Parathyroid adenoma (tissue), 2 donors: ENCODE results near the gene TSPAN6.

ENCODE experiments used
- H2AFZ ChIP-seq: fragments of 300-600 bp; sonication (generic); one replicate; pipeline ENCODE4 v1.7.0; 2017; ENCODE audit warnings: antibody characterized with exemption, mild to moderate bottlenecking
- H3K27ac ChIP-seq: fragments of 300-600 bp; sonication (generic); one replicate; pipeline ENCODE4 v1.7.0; 2017
- H3K27me3 ChIP-seq: fragments of 300-600 bp; sonication (generic); one replicate; pipeline ENCODE4 v1.7.0; 2017; ENCODE audit warnings: low read length; ENCODE audit not compliant: control insufficient read depth, insufficient read depth
- H3K36me3 ChIP-seq: fragments of 300-600 bp; sonication (generic); one replicate; pipeline ENCODE4 v1.7.0; 2017; ENCODE audit warnings: low read length; ENCODE audit not compliant: control insufficient read depth, insufficient read depth
- H3K4me1 ChIP-seq: fragments of 300-600 bp; sonication (generic); one replicate; pipeline ENCODE4 v1.7.0; 2017; ENCODE audit warnings: control low read depth
- H3K4me2 ChIP-seq: fragments of 300-600 bp; sonication (generic); one replicate; pipeline ENCODE4 v1.7.0; 2017; ENCODE audit warnings: low read length
- H3K4me3 ChIP-seq: fragments of 300-600 bp; sonication (generic); one replicate; pipeline ENCODE4 v1.7.0; 2017; ENCODE audit warnings: low read depth, low read length
- H3K79me2 ChIP-seq: fragments of 300-600 bp; sonication (generic); one replicate; pipeline ENCODE4 v1.7.0; 2017; ENCODE audit warnings: control low read depth
- H3K9ac ChIP-seq: fragments of 300-600 bp; sonication (generic); one replicate; pipeline ENCODE4 v1.7.0; 2017; ENCODE audit warnings: mild to moderate bottlenecking
- H3K9me3 ChIP-seq: fragments of 300-600 bp; sonication (generic); one replicate; pipeline ENCODE4 v1.7.0; 2017; ENCODE audit warnings: low read length; ENCODE audit not compliant: control insufficient read depth
- CTCF ChIP-seq: fragments of 300-600 bp; sonication (generic); IDR thresholded peaks from one replicate; pipeline ENCODE4 v1.7.0; 2017; ENCODE audit warnings: antibody characterized with exemption, mild to moderate bottlenecking
- donor health status: primary hyperparathyroidism.

The TSPAN6 gene

DNA sequence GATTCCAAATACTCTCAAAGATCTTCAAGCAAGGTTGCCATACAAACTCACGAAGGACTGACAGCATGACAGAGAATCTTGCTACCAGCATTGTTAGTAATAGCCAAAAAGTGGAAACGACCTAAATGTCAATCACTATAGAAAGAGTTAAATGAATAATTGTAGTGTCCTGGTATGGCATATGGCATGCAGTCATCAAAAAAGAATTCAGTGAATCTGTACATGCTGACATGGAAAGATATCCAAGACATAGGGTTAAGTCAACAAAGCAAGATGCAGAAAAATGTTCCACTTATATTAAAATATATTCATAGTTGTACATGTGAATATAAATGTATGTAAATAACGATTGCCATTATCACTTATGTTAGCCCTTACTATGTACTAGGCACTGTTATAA lies 45.0 kb upstream of the TSPAN6 start:
- H3K79me2 ChIP-seq = no peaks in the 10 kb centered on the region
- H3K36me3 ChIP-seq = no peaks in the 10 kb centered on the region
- no peaks in the 10 kb centered on the region for H3K4me1 ChIP-seq
- no peak overlapping the region for H3K4me2 ChIP-seq
- no peak overlapping the region for H3K4me3 ChIP-seq
- H3K9ac ChIP-seq = no peak overlapping the region
- no peaks in the 10 kb centered on the region for H3K9me3 ChIP-seq
- H2AFZ ChIP-seq = no peak overlapping the region
- H3K27ac ChIP-seq = no peak overlapping the region
- TF ChIP-seq CTCF = no peak
- H3K27me3 ChIP-seq = no peaks in the 10 kb centered on the region

DNA sequence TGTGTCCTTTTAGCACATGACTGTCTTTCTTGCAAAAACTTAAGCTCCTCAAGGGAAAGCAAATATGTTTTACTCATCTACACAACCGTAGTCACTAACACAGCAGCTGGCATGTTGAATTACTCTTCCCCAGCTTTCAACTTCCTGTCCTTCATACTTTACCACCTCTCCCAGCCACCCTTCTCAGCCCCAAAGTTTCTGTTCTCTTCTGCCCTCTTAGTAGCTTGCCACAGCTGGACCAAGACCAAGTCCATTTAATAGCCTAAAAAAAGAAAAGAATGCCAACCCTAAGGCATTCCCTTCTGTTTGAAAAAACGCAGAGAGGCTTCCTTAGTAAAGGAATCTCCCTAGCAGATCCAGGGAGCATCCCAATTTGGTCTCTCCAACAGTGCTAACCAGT lies 44.1 kb upstream of the TSPAN6 start:
- Histone ChIP-seq H3K4me3 (no peak overlapping the region), H3K9ac (no peak overlapping the region), H3K4me1 (no peaks in the 10 kb centered on the region), H3K9me3 (no peaks in the 10 kb centered on the region), H3K4me2 (no peak overlapping the region), H3K79me2 (no peaks in the 10 kb centered on the region), H3K36me3 (no peaks in the 10 kb centered on the region), H3K27ac (no peak overlapping the region), H3K27me3 (no peaks in the 10 kb centered on the region), H2AFZ (no peak overlapping the region)
- no peak for TF ChIP-seq CTCF

DNA sequence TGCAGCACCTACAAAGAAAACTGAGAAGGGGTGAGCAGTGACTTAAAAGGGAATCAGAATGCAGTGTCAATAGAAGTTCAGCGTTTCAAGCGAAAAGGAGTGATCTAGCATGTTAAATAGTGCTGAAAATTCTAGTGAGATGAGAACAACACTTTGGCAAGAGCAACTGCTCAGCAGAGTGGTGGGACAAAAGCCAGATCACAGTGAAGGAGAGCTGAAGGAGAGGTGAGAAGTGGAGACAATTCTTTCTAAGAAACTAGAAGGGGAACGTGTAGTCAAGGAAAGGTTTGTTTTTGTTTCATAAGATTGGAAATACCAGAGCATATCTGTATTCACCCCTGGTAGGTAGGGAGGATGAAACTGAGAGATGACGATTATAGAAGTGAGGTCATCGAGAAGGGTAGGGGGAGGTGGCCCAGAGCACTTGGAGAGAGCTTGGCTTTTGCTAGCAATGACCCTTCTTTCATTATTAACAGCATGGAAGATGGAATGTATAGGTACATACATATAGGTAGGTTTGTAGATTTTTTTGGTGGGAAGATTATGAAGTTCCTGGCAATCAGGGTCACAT lies 41.1 kb upstream of the TSPAN6 start:
- H3K9ac ChIP-seq = no peak overlapping the region
- H3K27me3 ChIP-seq = no peaks in the 10 kb centered on the region
- no peak overlapping the region for H3K27ac ChIP-seq
- no peak for TF ChIP-seq CTCF
- no peak overlapping the region for H3K4me3 ChIP-seq
- H3K36me3 ChIP-seq = no peaks in the 10 kb centered on the region
- no peaks in the 10 kb centered on the region for H3K9me3 ChIP-seq
- no peak overlapping the region for H2AFZ ChIP-seq
- H3K4me2 ChIP-seq = no peak overlapping the region
- H3K79me2 ChIP-seq = no peaks in the 10 kb centered on the region
- H3K4me1 ChIP-seq = no peaks in the 10 kb centered on the region

- Histone ChIP-seq H3K79me2 (no peaks in the 10 kb centered on the region), H3K27me3 (no peaks in the 10 kb centered on the region), H2AFZ (no peak overlapping the region), H3K4me3 (no peak overlapping the region), H3K4me2 (no peak overlapping the region), H3K9me3 (no peaks in the 10 kb centered on the region), H3K4me1 (no peaks in the 10 kb centered on the region), H3K9ac (no peak overlapping the region), H3K36me3 (no peaks in the 10 kb centered on the region), H3K27ac (no peak overlapping the region)
- no peak for TF ChIP-seq CTCF
Measured at GRCh38 chrX:100674705-100675104, 38.1 kb upstream of the TSPAN6 start.

DNA sequence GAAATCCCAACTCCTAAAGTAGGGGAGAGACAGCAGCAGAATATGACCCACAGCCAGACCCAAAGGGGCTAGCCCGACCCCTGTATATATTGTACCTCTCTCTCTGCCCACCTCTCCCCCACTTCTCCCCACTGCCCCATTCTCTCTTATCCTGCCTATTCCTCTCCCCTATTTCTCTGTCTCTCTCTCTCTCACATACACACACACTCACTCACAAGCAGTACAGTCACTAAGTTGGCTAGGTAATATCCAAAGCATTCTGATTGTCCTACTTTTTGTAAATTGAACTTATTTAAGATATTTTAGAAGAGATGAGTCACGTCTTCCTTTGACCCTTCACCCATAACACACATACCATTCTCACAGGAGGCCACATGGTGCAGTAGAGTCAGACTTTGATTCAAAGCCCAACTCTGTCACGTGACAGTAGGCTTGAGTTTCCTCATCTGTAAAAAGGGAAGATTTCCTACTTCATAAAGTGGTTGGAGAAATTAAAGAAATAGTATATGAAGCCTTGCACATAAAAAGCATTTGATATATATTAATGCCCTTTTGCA lies 36.9 kb upstream of the TSPAN6 start:
- Histone ChIP-seq H3K4me1 (no peaks in the 10 kb centered on the region), H2AFZ (no peak overlapping the region), H3K9ac (no peak overlapping the region), H3K27ac (no peak overlapping the region), H3K4me2 (no peak overlapping the region), H3K79me2 (no peaks in the 10 kb centered on the region), H3K4me3 (no peak overlapping the region), H3K36me3 (no peaks in the 10 kb centered on the region), H3K9me3 (no peaks in the 10 kb centered on the region), H3K27me3 (no peaks in the 10 kb centered on the region)
- TF ChIP-seq CTCF = no peak
